Measurements from ENCODE around the gene SAT2.

- no peak for TF ChIP-seq CTCF (IDR thresholded peaks at IDR 0.05)
- no peak for TF ChIP-seq EZH2 (IDR thresholded peaks at IDR 0.05)
Observed at GRCh38 chr17:7588553-7589203, 38.9 kb downstream of the SAT2 start.

All from neural progenitor cell (in vitro differentiated cells).